HG03060 (cell line): ENCODE data around the gene FCRLB.
"Not testable (repeated sequence)": the region's sequence is repeated elsewhere in the genome, so short reads cannot be mapped to it uniquely, and the experiment has no call there.

Source experiments
- ATAC-seq: cut with Tn5 transposase; IDR thresholded peaks from one replicate; pipeline ENCODE4 v1.9.1; 2021; ENCODE audit warnings: low read depth, moderate number of reproducible peaks; ENCODE audit not compliant: unreplicated experiment

Gene FCRLB

GRCh38 chr1:161720956-161721737 lies at the start of gene FCRLB:
Gene FCRLB, plus strand, starts transcription at chr1:161721544. Its CDS starts 1,129 bp downstream, at chr1:161722673.
- no peak for ATAC-seq

- not testable (repeated sequence) for ATAC-seq
Measured at GRCh38 chr1:161673437-161673836, 47.9 kb upstream of the FCRLB start.

- not testable (repeated sequence) for ATAC-seq
Measured at GRCh38 chr1:161674447-161674846, 46.9 kb upstream of the FCRLB start.

GRCh38 chr1:161674908-161675307 lies 46.4 kb upstream of the FCRLB start:
- ATAC-seq, result not testable (repeated sequence)

GRCh38 chr1:161676441-161676840 lies 44.9 kb upstream of the FCRLB start:
- ATAC-seq, result no peak

GRCh38 chr1:161676958-161677689 lies 44.2 kb upstream of the FCRLB start:
- no peak for ATAC-seq

- no peak for ATAC-seq
Measured at GRCh38 chr1:161678500-161678899, 42.8 kb upstream of the FCRLB start.

- ATAC-seq, result no peak
Measured at GRCh38 chr1:161681879-161682278, 39.5 kb upstream of the FCRLB start.

- ATAC-seq, result no peak
Measured at GRCh38 chr1:161688946-161689345, 32.4 kb upstream of the FCRLB start.

GRCh38 chr1:161691846-161692245 lies 29.5 kb upstream of the FCRLB start:
- ATAC-seq, result no peak

- ATAC-seq, result not testable (repeated sequence)
Measured at GRCh38 chr1:161693020-161693712, 28.2 kb upstream of the FCRLB start.

GRCh38 chr1:161698302-161698701 lies 23.0 kb upstream of the FCRLB start:
- ATAC-seq, result not testable (repeated sequence)

GRCh38 chr1:161702250-161702649 lies 19.1 kb upstream of the FCRLB start:
- ATAC-seq, result no peak

- ATAC-seq, result peak; percentile 27
Measured at GRCh38 chr1:161705537-161705936, 15.8 kb upstream of the FCRLB start.

- peak; percentile 1 for ATAC-seq
Measured at GRCh38 chr1:161706113-161706481, 15.2 kb upstream of the FCRLB start.

GRCh38 chr1:161706482-161707347 lies 14.6 kb upstream of the FCRLB start, which contains the start of gene FCRLA:
Gene FCRLA, plus strand, starts transcription at chr1:161707229. Its CDS starts 36 bp downstream, at chr1:161707265.
- ATAC-seq, result peak; percentile 50

- no peak for ATAC-seq
Measured at GRCh38 chr1:161707503-161707902, 13.8 kb upstream of the FCRLB start.

GRCh38 chr1:161709373-161709772 lies 12.0 kb upstream of the FCRLB start:
- no peak for ATAC-seq

GRCh38 chr1:161710560-161710959 lies 10.8 kb upstream of the FCRLB start:
- ATAC-seq, result no peak
